Smooth muscle cell (in vitro differentiated cells): Measurements from ENCODE around the gene NAA38. TPM values are rescaled to one million over a fixed set of nuclear protein-coding genes. Genes with fewer than 3 reads are reported as not detected.

Experiments used
- DNase-seq: peaks from one replicate; lab custom pipeline; 2025; ENCODE audit not compliant: unreplicated experiment; lab: John Stamatoyannopoulos, UW
- H2AFZ ChIP-seq: fragments of 200-600 bp; sonication (generic); 2 replicates; pipeline ENCODE4 v1.6.0; 2016; ENCODE audit warnings: antibody characterized with exemption, low read depth, mild to moderate bottlenecking
- H3F3A ChIP-seq: fragments of 200-600 bp; sonication (generic); 2 replicates; pipeline ENCODE4 v1.6.0; 2017; ENCODE audit warnings: antibody characterized with exemption, low read depth
- H3K27ac ChIP-seq: fragments of 200-600 bp; sonication (generic); 2 replicates; pipeline ENCODE4 v1.5.1; 2016; ENCODE audit warnings: low read depth, mild to moderate bottlenecking
- H3K27me3 ChIP-seq: fragments of 200-600 bp; sonication (generic); 2 replicates; pipeline ENCODE4 v1.6.1; 2016; ENCODE audit warnings: low read depth, mild to moderate bottlenecking
- H3K36me3 ChIP-seq: fragments of 200-600 bp; sonication (generic); 2 replicates; pipeline ENCODE4 v1.5.1; 2016; ENCODE audit warnings: low read depth
- H3K4me1 ChIP-seq: fragments of 200-600 bp; sonication (generic); 2 replicates; pipeline ENCODE4 v1.5.1; 2016; ENCODE audit warnings: low read depth
- H3K4me2 ChIP-seq: fragments of 200-600 bp; sonication (generic); 2 replicates; pipeline ENCODE4 v1.6.0; 2016; ENCODE audit warnings: mild to moderate bottlenecking
- H3K4me3 ChIP-seq: fragments of 200-600 bp; sonication (generic); 2 replicates; pipeline ENCODE4 v1.5.1; 2016; ENCODE audit warnings: mild to moderate bottlenecking
- H3K79me2 ChIP-seq: fragments of 200-600 bp; sonication (generic); 2 replicates; pipeline ENCODE4 v1.6.0; 2016; ENCODE audit warnings: low read depth, mild to moderate bottlenecking
- H3K9ac ChIP-seq: fragments of 200-600 bp; sonication (generic); 2 replicates; pipeline ENCODE4 v1.6.0; 2016; ENCODE audit warnings: low read depth
- H3K9me3 ChIP-seq: fragments of 200-600 bp; sonication (generic); replicated peaks from 2 replicates; pipeline ENCODE4 v1.5.1; 2016; ENCODE audit warnings: low read depth
- H4K20me1 ChIP-seq: fragments of 200-600 bp; sonication (generic); 2 replicates; pipeline ENCODE4 v1.6.0; 2016; ENCODE audit warnings: low read depth
- WGBS: methylation state at CpG from one replicate; pipeline ENCODE4 v1.1.7; 2016; ENCODE audit warnings: low lambda C conversion rate; 5-methylcytosine and 5-hydroxymethylcytosine counted together
- polyA plus RNA-seq: library from polyadenylated mRNA; unstranded; fragments of >200 nt; fragmentation: Nextera tagmentation; extraction: Ambion mirVana; gene quantifications from 2 replicates; pipeline ENCODE4 v1.2.1, GENCODE V29; 2016
- total RNA-seq: library from RNA; depleted of rRNA; stranded (reverse); fragments of >200 nt; gene quantifications from 2 replicates; pipeline ENCODE4 v1.2.3, GENCODE V29; 2014
- TF ChIP-seq, protein P1 (sequence below): fragments of 200-600 bp; sonication (generic); IDR thresholded peaks from 2 replicates; pipeline ENCODE4 v1.5.1; 2017; ENCODE audit warnings: borderline replicate concordance, mild to moderate bottlenecking, antibody characterized with exemption; ENCODE audit not compliant: insufficient read depth, poor library complexity, severe bottlenecking

NAA38 gene
- total and polyA plus RNA-seq, 2 experiments from 2014 or later = 76.4 to 99.4 TPM

- Histone ChIP-seq H3K9ac (peak overlapping the region; percentile 100), H3K4me1 (peaks cover 21% of the 10 kb centered on the region), H3K27me3 (no peaks in the 10 kb centered on the region), H3F3A (peaks cover 27% of the 10 kb centered on the region), H3K79me2 (peaks cover 54% of the 10 kb centered on the region), H3K36me3 (no peaks in the 10 kb centered on the region), H4K20me1 (peaks cover 71% of the 10 kb centered on the region), H3K9me3 (no peaks in the 10 kb centered on the region), H3K4me3 (peak overlapping the region; percentile 66), H3K27ac (peak overlapping the region; percentile 100), H3K4me2 (peak overlapping the region; percentile 90), H2AFZ (no peak overlapping the region)
- TF ChIP-seq, protein P1, sequence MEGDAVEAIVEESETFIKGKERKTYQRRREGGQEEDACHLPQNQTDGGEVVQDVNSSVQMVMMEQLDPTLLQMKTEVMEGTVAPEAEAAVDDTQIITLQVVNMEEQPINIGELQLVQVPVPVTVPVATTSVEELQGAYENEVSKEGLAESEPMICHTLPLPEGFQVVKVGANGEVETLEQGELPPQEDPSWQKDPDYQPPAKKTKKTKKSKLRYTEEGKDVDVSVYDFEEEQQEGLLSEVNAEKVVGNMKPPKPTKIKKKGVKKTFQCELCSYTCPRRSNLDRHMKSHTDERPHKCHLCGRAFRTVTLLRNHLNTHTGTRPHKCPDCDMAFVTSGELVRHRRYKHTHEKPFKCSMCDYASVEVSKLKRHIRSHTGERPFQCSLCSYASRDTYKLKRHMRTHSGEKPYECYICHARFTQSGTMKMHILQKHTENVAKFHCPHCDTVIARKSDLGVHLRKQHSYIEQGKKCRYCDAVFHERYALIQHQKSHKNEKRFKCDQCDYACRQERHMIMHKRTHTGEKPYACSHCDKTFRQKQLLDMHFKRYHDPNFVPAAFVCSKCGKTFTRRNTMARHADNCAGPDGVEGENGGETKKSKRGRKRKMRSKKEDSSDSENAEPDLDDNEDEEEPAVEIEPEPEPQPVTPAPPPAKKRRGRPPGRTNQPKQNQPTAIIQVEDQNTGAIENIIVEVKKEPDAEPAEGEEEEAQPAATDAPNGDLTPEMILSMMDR = no peak
- DNase-seq = peak; percentile 58
- WGBS = 1% methylated on average over 64 of the region's 71 CpGs
These were observed 12.8 kb downstream of the NAA38 start for GRCh38 chr17:7844292-7845154.

GRCh38 chr17:7843536-7844291 lies 13.6 kb downstream of the NAA38 start:
- peaks cover 22% of the 10 kb centered on the region for H3K4me1 ChIP-seq
- H4K20me1 ChIP-seq = peaks cover 71% of the 10 kb centered on the region
- DNase-seq = peak; percentile 88
- no peaks in the 10 kb centered on the region for H3K9me3 ChIP-seq
- TF ChIP-seq, protein P1 = no peak
- peak overlapping the region; percentile 100 for H3K27ac ChIP-seq
- H3F3A ChIP-seq = peaks cover 35% of the 10 kb centered on the region
- H3K36me3 ChIP-seq = no peaks in the 10 kb centered on the region
- peak overlapping the region; percentile 66 for H3K4me3 ChIP-seq
- peak overlapping the region; percentile 100 for H3K9ac ChIP-seq
- peak overlapping the region; percentile 90 for H3K4me2 ChIP-seq
- H3K79me2 ChIP-seq = peaks cover 57% of the 10 kb centered on the region
- no peaks in the 10 kb centered on the region for H3K27me3 ChIP-seq
- WGBS = under 1% methylated on average over 38 of the region's 61 CpGs
- no peak overlapping the region for H2AFZ ChIP-seq

DNA sequence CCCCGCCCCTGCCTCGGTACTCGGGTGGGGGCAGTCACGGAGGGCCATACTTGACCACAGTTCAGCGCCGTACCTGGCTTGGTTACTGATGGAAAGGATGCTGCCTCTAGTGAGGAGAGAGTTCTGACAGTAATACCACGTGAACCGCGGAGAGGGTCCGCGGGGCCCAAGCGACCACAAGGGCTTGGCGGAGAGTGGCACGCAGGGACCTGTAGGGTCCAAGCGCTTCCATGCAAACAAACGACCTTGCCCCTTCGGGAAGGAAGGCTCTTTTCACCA lies 14.2 kb downstream of the NAA38 start:
- peak overlapping the region; percentile 66 for H3K4me3 ChIP-seq
- peaks cover 55% of the 10 kb centered on the region for H3K79me2 ChIP-seq
- H3K4me2 ChIP-seq = peak overlapping the region; percentile 90
- peaks cover 67% of the 10 kb centered on the region for H4K20me1 ChIP-seq
- no peaks in the 10 kb centered on the region for H3K27me3 ChIP-seq
- 3% methylated on average over 17 of the region's 17 CpGs for WGBS
- no peak overlapping the region for H2AFZ ChIP-seq
- TF ChIP-seq, protein P1 = no peak
- H3K36me3 ChIP-seq = no peaks in the 10 kb centered on the region
- H3K4me1 ChIP-seq = peaks cover 23% of the 10 kb centered on the region
- peak overlapping the region; percentile 100 for H3K9ac ChIP-seq
- H3K9me3 ChIP-seq = no peaks in the 10 kb centered on the region
- peak overlapping the region; percentile 100 for H3K27ac ChIP-seq
- peaks cover 35% of the 10 kb centered on the region for H3F3A ChIP-seq
- DNase-seq = no peak
